ENCODE data around the gene SPHK1. TPM values are rescaled to one million over a fixed set of nuclear protein-coding genes. Genes with fewer than 3 reads are reported as not detected.

Gene SPHK1
- total and polyA plus RNA-seq, 7 donors: 0.90 to 21.3 (median 3.1) TPM

GRCh38 chr17:76379275-76379641 lies 5.2 kb upstream of the SPHK1 start:
- intact Hi-C loops (cut with DNase I): no loop called here
- Histone ChIP-seq H3K27me3 (ENCODE audit: insufficient read depth in 3 of 3, low read length in 2 of 3) (no peaks in the 10 kb centered on the region), H3K27ac (no peak overlapping the region), H3K4me1 (no peaks in the 10 kb centered on the region), H3K9me3 (no peaks in the 10 kb centered on the region), H3K4me3 (no peak overlapping the region), H3K36me3 (ENCODE audit: insufficient read depth in 1 of 2, low read depth in 1 of 2) (no peaks in the 10 kb centered on the region)
- no peak for ATAC-seq
- no peak for DNase-seq
- WGBS, 3 donors: 89 to 92% (median 91%) methylated on average over 11 of the region's 11 CpGs
- TF ChIP-seq, protein P1, sequence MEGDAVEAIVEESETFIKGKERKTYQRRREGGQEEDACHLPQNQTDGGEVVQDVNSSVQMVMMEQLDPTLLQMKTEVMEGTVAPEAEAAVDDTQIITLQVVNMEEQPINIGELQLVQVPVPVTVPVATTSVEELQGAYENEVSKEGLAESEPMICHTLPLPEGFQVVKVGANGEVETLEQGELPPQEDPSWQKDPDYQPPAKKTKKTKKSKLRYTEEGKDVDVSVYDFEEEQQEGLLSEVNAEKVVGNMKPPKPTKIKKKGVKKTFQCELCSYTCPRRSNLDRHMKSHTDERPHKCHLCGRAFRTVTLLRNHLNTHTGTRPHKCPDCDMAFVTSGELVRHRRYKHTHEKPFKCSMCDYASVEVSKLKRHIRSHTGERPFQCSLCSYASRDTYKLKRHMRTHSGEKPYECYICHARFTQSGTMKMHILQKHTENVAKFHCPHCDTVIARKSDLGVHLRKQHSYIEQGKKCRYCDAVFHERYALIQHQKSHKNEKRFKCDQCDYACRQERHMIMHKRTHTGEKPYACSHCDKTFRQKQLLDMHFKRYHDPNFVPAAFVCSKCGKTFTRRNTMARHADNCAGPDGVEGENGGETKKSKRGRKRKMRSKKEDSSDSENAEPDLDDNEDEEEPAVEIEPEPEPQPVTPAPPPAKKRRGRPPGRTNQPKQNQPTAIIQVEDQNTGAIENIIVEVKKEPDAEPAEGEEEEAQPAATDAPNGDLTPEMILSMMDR (IDR thresholded peaks at IDR 0.05): no peak

GRCh38 chr17:76379646-76380376 lies 4.6 kb upstream of the SPHK1 start:
- no peak overlapping the region for H3K4me3 ChIP-seq
- H3K27me3 ChIP-seq (ENCODE audit: insufficient read depth in 3 of 3, low read length in 2 of 3): no peaks in the 10 kb centered on the region
- peaks cover 3% of the 10 kb centered on the region for H3K4me1 ChIP-seq
- no peaks in the 10 kb centered on the region for H3K9me3 ChIP-seq
- WGBS, 3 donors: 68 to 85% (median 69%) methylated on average over 20 to 21 of the region's 21 CpGs
- TF ChIP-seq, protein P1 (IDR thresholded peaks at IDR 0.05): no peak
- intact Hi-C loops (cut with DNase I): no loop called here
- H3K36me3 ChIP-seq (ENCODE audit: insufficient read depth in 1 of 2, low read depth in 1 of 2): no peaks in the 10 kb centered on the region
- DNase-seq (no peak), ATAC-seq (no peak)
- H3K27ac ChIP-seq: no peak overlapping the region

- ATAC-seq (no peak), DNase-seq (no peak)
- Histone ChIP-seq H3K36me3 (ENCODE audit: insufficient read depth in 1 of 2, low read depth in 1 of 2) (no peaks in the 10 kb centered on the region), H3K27me3 (ENCODE audit: insufficient read depth in 3 of 3, low read length in 2 of 3) (no peaks in the 10 kb centered on the region), H3K4me3 (no peak overlapping the region), H3K9me3 (no peaks in the 10 kb centered on the region), H3K27ac (no peak overlapping the region), H3K4me1 (peaks cover 15% of the 10 kb centered on the region)
- intact Hi-C loops (cut with DNase I): no loop called here
- WGBS, 3 donors: 84 to 86% (median 85%) methylated on average over 19 of the region's 19 CpGs
- TF ChIP-seq, protein P1 (IDR thresholded peaks at IDR 0.05): no peak
Observed at GRCh38 chr17:76381633-76382350, 2.6 kb upstream of the SPHK1 start.

- H3K4me1 ChIP-seq: peaks cover 15% of the 10 kb centered on the region
- no peaks in the 10 kb centered on the region for H3K36me3 ChIP-seq (ENCODE audit: insufficient read depth in 1 of 2, low read depth in 1 of 2)
- no peaks in the 10 kb centered on the region for H3K27me3 ChIP-seq (ENCODE audit: insufficient read depth in 3 of 3, low read length in 2 of 3)
- WGBS, 3 donors: 42 to 49% (median 47%) methylated on average over 17 to 21 of the region's 21 CpGs
- intact Hi-C loops (cut with DNase I): no loop called here
- no peaks in the 10 kb centered on the region for H3K9me3 ChIP-seq
- TF ChIP-seq, protein P1 (IDR thresholded peaks at IDR 0.05): no peak
- peak in 1 of 2 donors; percentile 37 for DNase-seq
- peak overlapping the region; percentile 74 for H3K4me3 ChIP-seq
- peak overlapping the region; percentile 76 for H3K27ac ChIP-seq
- ATAC-seq: no peak
Observed at GRCh38 chr17:76382351-76382802, 2.0 kb upstream of the SPHK1 start.
